GM19438 (cell line): Measurements from ENCODE around the gene PSMC1.

ENCODE experiments used
- ATAC-seq: cut with Tn5 transposase; IDR thresholded peaks from one replicate; pipeline ENCODE4 v1.9.1; 2021; ENCODE audit warnings: low read depth; ENCODE audit not compliant: unreplicated experiment

PSMC1 gene

DNA sequence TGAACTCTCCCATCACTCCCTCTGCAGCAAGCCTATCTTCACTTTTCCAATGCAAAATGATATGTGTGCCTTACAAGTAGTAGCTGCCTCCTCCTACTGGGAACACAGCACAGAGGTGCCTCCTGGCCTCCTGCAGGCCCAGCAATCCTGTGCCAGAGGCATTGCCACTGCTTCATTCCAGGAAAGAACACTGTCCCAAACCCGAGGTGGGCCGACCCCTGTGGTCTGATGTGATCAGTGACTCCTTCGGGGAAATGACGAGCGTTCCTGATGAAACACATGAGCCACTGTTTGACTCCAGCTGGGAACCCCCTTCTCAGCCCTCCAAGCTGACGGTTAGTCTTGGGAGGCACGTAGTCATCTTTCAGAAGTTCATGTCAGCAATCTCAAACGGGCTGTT is 19.5 kb downstream of the PSMC1 start:
- ATAC-seq = no peak

DNA sequence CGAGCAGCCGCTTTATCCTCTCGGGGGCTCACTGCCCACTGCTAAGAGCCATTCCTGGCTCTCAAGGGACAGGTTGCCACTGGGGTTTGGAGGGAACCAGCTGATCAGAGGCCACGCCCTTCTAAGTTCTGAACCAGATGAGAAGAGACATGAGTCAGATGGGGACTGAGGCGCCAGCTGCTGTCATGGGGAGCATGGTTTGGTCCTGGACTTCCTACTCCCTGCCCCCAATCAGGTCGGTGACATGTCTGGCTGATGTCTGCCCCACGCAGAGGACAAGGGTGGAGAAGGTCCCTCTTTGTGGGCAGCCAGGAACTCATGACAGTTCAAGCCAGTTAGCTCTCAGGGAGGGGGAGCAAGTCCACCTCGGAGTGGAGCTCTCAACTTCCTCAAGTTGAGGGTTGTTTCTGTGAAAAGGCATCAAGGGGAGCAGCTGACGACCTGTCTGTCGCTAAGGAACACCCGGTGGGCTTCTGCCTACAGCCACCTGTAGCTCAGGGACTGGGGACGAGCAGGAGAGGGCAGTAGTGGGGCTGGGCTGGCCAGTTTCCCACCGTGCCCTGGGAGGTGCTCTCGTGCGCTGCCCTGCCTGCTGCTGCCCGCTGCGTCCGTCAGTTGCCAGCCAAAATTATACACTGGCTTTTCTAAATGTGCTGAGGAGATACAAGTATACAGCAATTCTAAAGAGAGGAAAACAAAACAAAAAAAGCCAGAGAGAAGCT is 20.5 kb downstream of the PSMC1 start:
- no peak for ATAC-seq

DNA sequence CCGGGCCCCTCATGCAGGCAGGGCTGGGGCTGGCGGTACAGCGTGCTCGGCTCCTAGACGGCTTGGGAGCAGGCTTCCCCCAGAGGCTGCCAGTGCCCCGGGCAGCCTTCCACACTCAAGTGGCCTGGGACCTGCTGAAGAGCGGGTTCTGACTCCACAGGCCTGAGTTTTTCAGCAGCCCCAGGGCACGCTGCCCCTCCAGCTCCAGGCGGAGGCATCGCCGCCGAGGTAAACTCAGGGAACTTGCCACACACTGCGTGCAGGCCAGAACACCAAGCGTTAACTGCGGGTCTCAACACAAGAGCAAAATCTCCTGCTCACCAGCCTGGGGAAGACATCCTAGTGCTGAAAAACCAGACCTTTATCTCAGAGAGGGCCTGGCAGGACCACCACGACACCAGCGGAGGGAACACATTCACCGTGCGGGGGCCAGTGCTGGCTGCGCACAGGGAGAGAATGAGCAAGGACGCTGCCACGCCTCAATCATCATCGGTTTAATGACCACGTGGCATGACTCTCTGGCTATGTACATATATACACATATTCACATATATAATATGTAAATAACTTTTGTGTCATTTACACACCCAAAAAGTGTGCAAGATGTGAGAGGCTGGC is 21.3 kb downstream of the PSMC1 start:
- ATAC-seq = no peak

DNA sequence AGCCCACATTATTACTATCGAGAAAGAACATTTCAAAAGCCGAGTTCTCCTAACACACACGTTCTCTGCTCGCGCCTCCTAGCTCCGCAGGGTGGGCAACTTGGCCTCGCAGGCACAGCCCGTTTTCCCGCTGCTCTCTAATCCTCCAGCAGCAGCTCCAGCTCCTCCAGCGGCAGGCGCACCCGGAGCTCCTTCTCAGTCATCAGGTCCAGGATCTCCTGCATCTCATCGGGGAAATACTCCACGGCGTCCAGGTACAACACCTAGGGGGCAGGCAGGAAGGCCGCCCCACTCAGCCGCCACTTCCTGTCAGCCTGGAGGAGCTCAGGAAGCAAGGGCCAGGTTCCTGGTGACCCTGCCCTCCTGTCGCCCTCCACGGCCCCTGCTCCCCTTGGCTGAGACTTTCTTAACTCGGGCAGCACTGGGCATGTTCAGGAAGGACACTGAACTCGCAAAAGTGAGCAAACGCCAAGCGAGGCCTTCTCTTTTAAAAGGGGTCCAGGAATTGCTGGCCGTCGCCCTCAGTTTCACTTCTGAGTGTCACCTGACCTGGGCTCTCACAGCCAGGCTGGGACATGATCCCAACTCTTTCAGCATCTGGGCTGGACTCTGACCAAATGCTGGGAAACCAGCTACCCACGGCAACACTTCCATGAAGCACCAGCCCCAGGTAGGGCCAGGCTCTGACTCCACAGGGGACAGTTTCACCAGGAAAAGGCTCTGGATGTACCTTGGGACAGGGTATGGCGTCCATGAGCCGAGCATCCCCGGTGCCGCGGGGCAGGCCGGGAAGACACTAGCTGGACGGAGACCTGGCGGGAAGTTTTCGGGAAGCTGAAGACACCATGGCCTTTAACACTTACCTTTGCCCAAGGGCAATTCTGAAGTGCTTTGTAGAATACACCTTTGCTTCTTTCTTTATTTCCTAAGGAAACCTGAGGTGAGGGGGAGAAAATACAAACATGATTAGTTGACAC is 22.1 kb downstream of the PSMC1 start:
- no peak for ATAC-seq

DNA sequence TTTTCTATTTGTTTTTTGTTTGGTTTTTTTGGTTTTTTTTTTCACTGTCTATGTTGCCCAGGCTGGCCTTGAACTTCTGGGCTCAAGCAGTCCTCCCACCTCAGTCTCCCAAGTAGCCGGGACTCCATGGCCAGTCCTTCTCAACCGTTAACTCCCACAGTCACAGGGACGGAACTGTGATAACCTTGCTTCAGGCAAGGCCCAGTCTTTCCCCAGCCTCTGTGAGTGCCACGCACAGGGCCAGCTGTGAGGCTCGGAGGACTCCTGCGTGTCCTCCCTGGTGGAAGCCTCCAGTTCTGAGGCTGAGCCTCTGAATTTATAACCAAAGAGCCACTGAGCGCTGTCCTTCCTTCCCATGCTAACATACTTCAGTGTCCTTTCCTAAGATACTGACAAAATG is 23.7 kb downstream of the PSMC1 start:
- no peak for ATAC-seq

DNA sequence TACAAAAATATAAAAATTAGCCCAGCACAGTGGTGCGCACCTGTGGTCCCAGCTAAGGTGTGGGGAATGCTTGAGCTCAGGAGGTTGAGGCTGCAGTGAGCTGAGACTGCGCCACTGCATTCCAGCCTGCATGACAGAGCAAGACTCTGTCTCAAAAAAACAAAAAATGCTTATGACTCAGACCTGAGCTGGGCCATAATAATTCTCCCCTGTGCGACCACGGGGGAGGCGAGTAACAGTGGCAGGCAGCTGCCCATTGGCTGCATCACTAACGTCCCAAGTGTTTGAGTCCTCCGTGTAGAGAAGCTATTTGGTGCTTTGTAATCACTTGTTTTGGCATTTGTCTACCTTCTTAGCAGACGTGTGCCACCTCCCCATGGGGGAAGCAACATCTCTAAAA is 24.9 kb downstream of the PSMC1 start:
- ATAC-seq = no peak

DNA sequence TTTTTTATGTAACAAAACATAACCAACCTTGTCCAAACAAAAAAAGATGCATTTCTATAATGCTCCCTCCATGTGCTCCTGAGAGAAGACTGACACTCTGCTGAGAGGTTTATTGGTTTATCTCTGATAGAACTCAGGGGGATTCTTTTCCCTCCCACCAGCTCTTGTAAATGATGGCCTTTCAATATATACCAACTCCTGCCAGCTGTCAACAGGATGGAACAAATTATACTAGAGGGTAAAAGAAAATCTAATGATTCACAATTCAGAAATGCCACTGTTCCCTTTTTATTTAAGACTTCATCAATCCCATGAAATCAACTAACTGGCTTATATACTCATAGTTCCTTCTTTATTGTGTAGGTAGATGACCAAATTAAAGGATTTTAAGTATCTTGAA is 25.4 kb downstream of the PSMC1 start:
- no peak for ATAC-seq

DNA sequence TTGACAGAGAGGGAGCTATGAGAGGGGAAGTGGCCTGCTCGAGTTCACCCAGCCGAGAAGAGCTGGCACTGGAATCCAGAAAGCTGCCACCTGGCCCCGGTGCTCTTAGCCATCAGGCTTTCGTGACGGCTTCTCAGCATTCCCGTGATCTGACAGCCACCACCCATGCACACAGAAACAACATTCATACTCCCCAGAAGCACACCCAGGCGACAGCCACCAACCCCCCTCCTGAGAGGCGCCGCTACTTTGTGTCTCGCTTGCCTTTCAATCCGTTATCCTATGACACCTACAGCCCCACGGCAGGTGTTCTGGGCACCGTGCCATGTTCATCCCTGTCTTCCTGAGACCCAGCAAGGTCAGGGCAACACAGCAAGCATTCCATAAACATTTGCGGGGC is 31.4 kb downstream of the PSMC1 start:
- no peak for ATAC-seq

DNA sequence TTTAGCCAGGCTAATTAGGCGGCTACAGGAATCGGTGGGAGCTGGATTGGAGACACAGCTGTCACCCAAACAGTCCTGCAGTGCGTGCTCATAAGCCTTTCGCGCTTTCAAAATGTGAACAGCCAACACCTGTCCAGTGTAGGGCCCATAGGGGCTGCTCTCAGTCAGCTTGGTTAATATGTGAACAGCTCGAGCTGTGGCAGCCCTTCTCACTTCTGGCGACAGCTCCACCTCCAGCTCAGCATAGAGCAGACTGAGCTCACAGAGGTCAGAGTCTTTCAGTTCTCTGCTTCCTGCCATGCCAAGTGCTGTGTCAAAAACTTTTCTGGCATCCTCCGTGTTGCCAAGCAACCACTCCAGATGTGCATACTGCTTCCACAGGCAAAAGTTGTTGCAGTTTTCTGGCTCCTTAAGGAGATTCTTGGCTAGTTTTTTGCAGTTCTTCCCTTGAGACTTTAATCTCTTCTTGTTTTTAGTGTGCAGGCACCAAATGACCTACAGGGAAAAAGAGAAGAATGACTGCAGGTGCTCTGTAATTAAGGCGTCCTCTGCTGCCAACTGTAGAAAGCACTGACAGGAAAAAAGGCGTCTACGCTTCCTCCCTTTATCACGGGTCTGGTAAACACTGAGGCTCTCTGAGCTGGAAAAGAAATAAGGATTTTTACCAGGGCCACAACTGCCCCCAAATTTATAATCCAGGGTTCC is 32.5 kb downstream of the PSMC1 start:
- ATAC-seq = peak; percentile 97

DNA sequence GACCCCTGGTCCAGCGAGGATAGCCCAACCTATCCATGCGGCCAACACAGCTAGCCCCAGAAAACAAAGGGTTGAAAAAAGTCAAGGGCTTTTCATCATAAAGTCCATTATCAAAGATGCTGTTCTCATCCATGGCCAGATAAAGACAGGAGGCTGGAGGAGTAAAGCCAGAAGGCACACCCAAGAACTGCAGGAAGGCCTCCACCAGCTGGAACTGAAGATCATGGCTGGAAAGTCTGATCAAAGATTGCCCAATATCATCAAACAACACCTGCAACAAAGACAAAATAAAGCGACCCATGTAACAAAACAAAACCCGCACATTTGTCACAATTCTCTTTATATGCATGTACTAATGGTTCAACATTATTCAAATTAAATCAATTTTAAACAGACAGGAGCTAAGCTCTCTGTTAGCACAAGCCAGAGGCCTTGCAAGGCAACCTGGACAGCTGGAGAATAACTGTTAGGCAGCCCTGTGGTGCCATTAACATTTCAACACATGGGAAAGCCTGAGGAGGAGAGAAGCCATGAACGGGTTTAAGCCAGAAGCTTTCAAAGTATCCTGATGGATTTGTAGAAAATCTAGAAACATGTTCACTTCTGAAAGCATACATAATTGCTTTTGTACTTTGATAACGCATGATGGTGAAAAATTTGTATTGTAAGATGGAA is 34.1 kb downstream of the PSMC1 start:
- no peak for ATAC-seq

DNA sequence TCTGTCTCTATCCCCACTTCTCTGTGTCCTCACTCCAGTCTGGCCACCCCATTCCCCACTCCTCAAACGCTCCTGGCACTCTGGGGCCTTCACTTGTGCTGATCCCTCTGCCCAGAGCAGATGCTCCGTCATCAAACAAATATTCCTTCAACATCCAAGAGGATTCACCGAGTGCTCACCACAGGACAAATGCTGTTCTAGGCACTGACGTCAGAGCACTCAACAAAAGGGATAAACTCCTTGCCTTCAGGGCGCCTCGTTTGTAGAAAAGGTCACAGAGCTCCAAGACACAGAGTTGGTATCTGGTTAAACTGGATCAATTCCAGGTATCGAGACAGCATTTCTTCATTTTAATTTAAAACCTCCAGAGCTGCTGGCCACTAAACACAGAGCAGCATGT is 35.3 kb downstream of the PSMC1 start:
- no peak for ATAC-seq

DNA sequence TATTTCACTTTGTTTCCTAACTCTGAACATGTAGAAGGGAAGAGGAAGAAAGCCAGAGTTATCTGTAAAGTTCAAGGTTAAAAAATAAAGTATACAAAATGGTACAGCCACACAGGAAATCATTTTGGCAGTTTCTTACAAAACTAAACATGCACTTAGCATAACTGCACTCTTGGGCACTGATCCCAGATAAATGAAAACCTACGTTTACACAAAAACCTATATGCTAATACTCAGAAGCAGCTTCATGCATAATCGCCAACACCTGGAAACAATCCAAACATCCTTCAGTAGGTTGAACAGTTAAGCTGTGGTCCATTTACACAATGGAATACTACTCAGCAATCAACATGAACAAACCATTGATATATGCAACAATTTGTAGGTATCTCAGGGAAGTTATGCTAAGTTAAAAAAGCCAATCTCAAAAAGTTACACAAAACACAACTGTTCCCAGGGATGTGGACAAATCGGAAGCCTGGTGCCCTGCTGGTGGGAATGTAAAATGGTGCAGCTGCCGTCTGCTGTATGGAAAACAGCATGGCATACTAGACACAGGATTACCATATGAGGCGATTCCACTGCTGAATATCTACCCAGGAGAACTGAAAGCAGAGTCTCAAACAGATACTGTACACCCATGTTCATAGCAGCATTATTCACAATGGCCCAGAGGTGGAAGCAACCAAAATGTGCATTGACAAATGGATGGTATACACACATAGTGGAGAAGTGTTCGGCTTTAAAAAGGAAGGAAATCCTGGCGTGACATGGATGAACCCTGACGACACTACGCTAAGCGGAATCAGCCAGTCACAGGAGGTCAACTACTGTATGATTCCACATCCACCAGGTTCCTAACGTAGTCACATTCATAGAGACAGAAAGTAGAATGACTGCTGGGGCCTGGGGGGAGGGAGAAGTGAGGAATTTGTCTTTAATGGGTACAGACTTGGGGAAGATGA is 37.7 kb downstream of the PSMC1 start:
- no peak for ATAC-seq

DNA sequence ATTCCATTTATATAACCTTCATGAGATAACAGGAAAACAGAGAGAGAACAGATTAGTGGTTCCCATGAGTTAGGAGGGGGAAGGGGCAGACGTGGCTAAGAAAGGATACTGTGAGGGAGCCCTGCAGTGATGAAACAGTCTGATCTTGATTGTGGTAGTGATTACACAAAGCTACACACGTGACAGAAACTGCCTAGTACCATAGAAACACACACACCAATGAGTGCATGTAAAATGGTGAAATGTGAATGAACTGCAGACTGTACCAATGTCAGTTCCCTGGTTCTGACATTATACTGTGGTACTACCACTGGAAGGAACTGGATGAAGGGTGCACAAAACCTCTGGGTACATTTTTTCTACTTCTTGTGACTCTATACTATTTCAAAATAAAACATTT is 38.5 kb downstream of the PSMC1 start:
- ATAC-seq = no peak

DNA sequence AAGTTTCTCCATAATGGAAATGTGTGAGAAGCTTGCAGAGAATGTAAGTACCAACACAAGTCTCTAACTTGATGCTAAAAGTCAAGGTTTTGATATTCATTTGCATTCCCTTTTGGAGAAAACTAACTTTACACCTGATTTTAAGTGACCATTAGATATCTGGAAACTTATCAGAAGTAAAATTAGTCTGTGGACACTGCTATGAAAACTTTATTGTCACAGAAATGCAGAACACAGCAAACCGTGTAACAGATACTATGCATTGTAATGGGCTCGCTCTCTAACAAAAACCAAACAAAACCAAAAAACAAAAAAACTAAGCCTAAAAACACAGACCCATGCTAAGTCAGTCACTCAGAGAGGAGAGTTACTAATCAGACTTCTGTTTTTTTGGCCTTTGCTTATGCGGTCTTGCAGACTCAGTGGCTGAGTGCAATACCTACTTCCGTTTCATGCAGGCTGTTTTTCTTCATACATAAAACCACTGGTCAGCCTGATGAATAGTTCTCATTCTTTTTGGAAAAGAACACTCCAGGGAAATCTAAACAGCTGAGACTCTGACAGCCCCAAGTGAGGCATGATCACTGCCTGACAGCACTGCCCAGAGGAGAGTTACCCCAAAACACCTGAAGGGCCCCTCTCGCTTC is 39.6 kb downstream of the PSMC1 start:
- ATAC-seq = no peak

DNA sequence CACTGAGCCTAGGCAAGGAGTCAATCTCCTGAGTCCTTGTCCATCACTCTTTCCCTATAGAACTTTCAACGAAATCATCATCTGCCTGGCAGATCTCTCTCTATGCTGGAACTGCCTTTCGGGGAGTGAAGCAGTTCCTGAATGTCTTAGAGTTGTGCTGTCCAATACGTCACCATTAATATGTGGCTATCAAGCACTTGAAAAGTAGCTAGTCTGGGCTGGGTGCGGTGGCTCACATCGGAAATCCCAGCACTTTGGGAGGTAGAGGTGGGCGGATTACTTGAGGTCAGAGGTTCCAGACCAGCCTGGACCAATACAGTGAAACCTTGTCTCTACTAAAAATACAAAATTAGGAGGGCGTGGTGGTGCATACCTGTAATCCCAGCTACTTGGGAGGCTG is 40.3 kb downstream of the PSMC1 start:
- no peak for ATAC-seq

DNA sequence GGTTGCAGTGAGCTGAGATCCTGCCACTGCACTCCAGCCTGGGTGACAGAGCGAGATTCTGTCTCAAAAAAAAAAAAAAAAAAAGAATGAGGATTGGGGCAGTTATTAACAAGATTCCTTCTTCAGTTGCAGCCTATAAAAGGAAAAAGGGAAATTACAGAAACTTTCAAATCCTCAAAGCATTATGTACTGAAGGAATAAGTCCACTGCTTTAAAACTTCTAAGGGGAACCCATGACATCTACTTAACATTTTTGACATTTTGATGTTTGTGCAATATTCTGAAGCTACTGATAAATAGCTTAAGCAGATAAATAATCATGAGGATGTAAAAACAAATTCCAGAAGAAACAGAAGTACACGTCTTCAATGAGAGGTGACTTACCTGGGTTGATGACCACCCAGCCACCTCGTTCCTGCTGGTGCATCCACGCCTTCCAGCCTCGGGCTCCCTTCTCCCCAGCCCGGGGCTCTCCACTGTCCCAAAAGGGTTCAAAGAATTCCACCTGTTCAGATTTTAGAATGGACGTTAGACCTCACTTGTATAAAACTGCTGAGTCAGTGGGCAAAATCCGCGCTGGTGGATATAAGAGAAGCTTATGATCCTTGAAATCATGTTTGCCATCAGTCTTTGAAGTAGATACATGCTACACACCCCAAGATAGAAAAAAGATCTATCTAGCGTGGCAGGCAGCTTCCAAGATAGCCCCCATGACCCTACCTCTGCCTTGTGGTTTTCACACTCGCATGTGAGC is 41.7 kb downstream of the PSMC1 start:
- ATAC-seq = no peak

DNA sequence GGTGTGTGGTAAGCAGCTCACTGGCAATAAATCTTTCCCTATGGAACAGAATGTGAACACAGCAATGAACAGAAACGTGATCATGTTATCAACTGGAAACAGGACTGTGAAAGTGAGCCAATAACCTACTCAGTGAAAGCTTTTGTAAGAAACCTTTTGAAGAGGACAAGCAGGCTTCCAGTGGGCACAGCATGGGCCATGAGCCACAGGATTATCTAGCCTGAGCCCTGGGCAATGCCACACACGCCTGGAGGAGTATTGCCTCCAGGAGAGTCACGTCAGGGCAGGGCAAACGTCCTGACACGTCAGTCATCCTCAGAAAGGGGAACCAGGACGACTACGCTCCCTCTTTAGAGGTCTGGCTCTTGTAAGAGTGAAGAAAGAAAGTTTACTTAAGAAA is 43.1 kb downstream of the PSMC1 start:
- ATAC-seq = no peak

DNA sequence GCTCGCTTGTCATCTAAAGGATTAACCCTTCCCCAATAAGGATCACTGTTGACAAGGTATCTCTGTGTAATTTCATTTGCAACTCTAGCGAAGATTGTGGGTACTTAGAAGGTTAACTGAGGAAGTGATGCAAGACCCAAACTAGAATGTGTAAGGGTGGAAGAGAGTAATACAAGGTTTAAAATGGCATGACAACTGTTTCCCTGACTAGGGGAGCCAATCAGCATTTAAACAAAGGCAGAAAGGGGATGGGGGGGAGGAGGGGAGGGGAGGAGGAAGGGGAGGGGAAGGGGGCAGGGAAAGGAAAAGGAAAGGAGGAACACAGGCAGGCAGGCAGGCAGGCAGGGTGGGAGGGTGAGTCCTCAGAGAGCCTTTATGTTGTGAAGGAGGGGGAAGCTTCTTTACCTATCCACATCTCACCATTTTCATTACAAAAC is 44.3 kb downstream of the PSMC1 start:
- ATAC-seq = no peak
